Kidney capillary endothelial cell (primary cell): ENCODE measurements around the gene FADS3.

Experiments used
- DNase-seq: peaks from one replicate; pipeline ENCODE4 v3.0.0-alpha.2; 2018; ENCODE audit warnings: low spot score

The FADS3 gene

GRCh38 chr11:61879152-61879551, 12.2 kb downstream of the FADS3 start:
- no peak for DNase-seq

GRCh38 chr11:61875698-61876097, 15.6 kb downstream of the FADS3 start:
- no peak for DNase-seq

- no peak for DNase-seq
Measured at GRCh38 chr11:61874853-61875252, 16.5 kb downstream of the FADS3 start.

GRCh38 chr11:61874377-61874809, 17.0 kb downstream of the FADS3 start:
- no peak for DNase-seq

GRCh38 chr11:61873588-61874376, 17.6 kb downstream of the FADS3 start:
- DNase-seq: no peak

- no peak for DNase-seq
Measured at GRCh38 chr11:61872935-61873565, 18.3 kb downstream of the FADS3 start.

- DNase-seq: peak; percentile 80
Measured at GRCh38 chr11:61871158-61871597, 20.2 kb downstream of the FADS3 start.

GRCh38 chr11:61870541-61871031, 20.8 kb downstream of the FADS3 start:
- DNase-seq: no peak

GRCh38 chr11:61869708-61870451, 21.5 kb downstream of the FADS3 start:
- DNase-seq: no peak

- DNase-seq: no peak
Measured at GRCh38 chr11:61869429-61869707, 22.0 kb downstream of the FADS3 start.

GRCh38 chr11:61868571-61869428, 22.5 kb downstream of the FADS3 start:
- DNase-seq: no peak

GRCh38 chr11:61866958-61867343, 24.4 kb downstream of the FADS3 start:
- no peak for DNase-seq

GRCh38 chr11:61866231-61866957, 25.0 kb downstream of the FADS3 start:
- no peak for DNase-seq

GRCh38 chr11:61864814-61865775, 26.2 kb downstream of the FADS3 start:
- DNase-seq: no peak

GRCh38 chr11:61863548-61864081, 27.7 kb downstream of the FADS3 start:
- DNase-seq: no peak

- DNase-seq: no peak
Measured at GRCh38 chr11:61862714-61863547, 28.4 kb downstream of the FADS3 start.

- DNase-seq: no peak
Measured at GRCh38 chr11:61861634-61862033, 29.7 kb downstream of the FADS3 start.

- DNase-seq: no peak
Measured at GRCh38 chr11:61860054-61860903, 31.1 kb downstream of the FADS3 start.
